ENCODE data around the gene LIG1. TPM values are rescaled to one million over a fixed set of nuclear protein-coding genes. Genes with fewer than 3 reads are reported as not detected.

The LIG1 gene
- total RNA-seq, 1 experiment from 2014 or later, result 41.3 TPM

GRCh38 chr19:48170817-48171347, 738 bp upstream of the LIG1 start:
- Histone ChIP-seq H3K27ac (ENCODE audit: low read length) (peak overlapping the region; percentile 83), H3K9me3 (ENCODE audit: control insufficient read depth, insufficient read depth, low read depth, low read length) (no peaks in the 10 kb centered on the region), H3K4me1 (ENCODE audit: control insufficient read depth, insufficient read depth, low read length) (no peaks in the 10 kb centered on the region), H3K36me3 (ENCODE audit: control insufficient read depth, insufficient read depth, low read length) (no peaks in the 10 kb centered on the region; the same call in 1 of the 2 replicates), H3K4me3 (ENCODE audit: low read depth in 2 of 2, low read length in 2 of 2) (peak overlapping the region; percentile 79), H3K27me3 (ENCODE audit: control insufficient read depth, insufficient read depth, low read length) (no peaks in the 10 kb centered on the region)
- ChIA-PET CTCF (no interaction called here), POLR2A (no interaction called here)
- in situ Hi-C loops (cut with HindIII; ENCODE audit: low pct_unique_long_range_greater_than_20kb, low sequenced_read_pairs), result no loop called here
- ATAC-seq (no peak), DNase-seq (ENCODE audit: low read depth, low spot score) (no peak)
- BruUV-seq (replicated peaks), result no TSS peak
- TF ChIP-seq SIN3A (IDR thresholded peaks at IDR 0.05; ENCODE audit: borderline replicate concordance, insufficient read depth, low read depth, low read length) (no peak), REST (IDR thresholded peaks at IDR 0.05; ENCODE audit: insufficient read depth in 1 of 2, low read depth in 2 of 2, low read length in 1 of 2) (no peak), POLR2AphosphoS5 (IDR thresholded peaks at IDR 0.05; ENCODE audit: low read depth, low read length) (no peak), TCF7L2 (IDR thresholded peaks at IDR 0.05; ENCODE audit: low read depth, low read length) (no peak), CTCF (IDR thresholded peaks at IDR 0.05) (no peak)
- intact Hi-C loops (cut with micrococcal nuclease; ENCODE audit: unreplicated experiment), result no loop called here

GRCh38 chr19:48169578-48169938, 586 bp downstream of the LIG1 start:
- H3K4me3 ChIP-seq (ENCODE audit: low read depth in 2 of 2, low read length in 2 of 2), result peak overlapping the region; percentile 79
- DNase-seq (ENCODE audit: low read depth, low spot score), result no peak
- no peaks in the 10 kb centered on the region for H3K9me3 ChIP-seq (ENCODE audit: control insufficient read depth, insufficient read depth, low read depth, low read length)
- BruUV-seq (replicated peaks), result no TSS peak
- in situ Hi-C loops (cut with HindIII; ENCODE audit: low pct_unique_long_range_greater_than_20kb, low sequenced_read_pairs) (no loop called here), intact Hi-C loops (cut with micrococcal nuclease; ENCODE audit: unreplicated experiment) (no loop called here)
- H3K4me1 ChIP-seq (ENCODE audit: control insufficient read depth, insufficient read depth, low read length), result no peaks in the 10 kb centered on the region
- ChIA-PET CTCF (interaction anchor here (0.6 kb wide), 3 partner anchors 24 to 86 kb away, joined by 3 read pairs; no protein-coding TSS in a partner anchor), POLR2A (interaction anchor here (0.6 to 0.7 kb wide), 4 partner anchors 15 to 1143 kb away, joined by 3 to 4 read pairs (median 3); no protein-coding TSS in a partner anchor)
- no peaks in the 10 kb centered on the region for H3K27me3 ChIP-seq (ENCODE audit: control insufficient read depth, insufficient read depth, low read length)
- peak overlapping the region; percentile 49; the same call in 1 of the 2 replicates for H3K27ac ChIP-seq (ENCODE audit: low read length)
- peak; percentile 33 for ATAC-seq
- TF ChIP-seq TCF7L2 (IDR thresholded peaks at IDR 0.05; ENCODE audit: low read depth, low read length), result no peak
- TF ChIP-seq SIN3A (IDR thresholded peaks at IDR 0.05; ENCODE audit: borderline replicate concordance, insufficient read depth, low read depth, low read length), result no peak
- H3K36me3 ChIP-seq (ENCODE audit: control insufficient read depth, insufficient read depth, low read length), result no peaks in the 10 kb centered on the region; the same call in 1 of the 2 replicates

GRCh38 chr19:48168689-48169088, 1.5 kb downstream of the LIG1 start:
- no peak overlapping the region for H3K27ac ChIP-seq (ENCODE audit: low read length)
- ATAC-seq (no peak), DNase-seq (ENCODE audit: low read depth, low spot score) (no peak)
- H3K4me1 ChIP-seq (ENCODE audit: control insufficient read depth, insufficient read depth, low read length), result no peaks in the 10 kb centered on the region
- H3K9me3 ChIP-seq (ENCODE audit: control insufficient read depth, insufficient read depth, low read depth, low read length), result no peaks in the 10 kb centered on the region
- in situ Hi-C loops (cut with HindIII; ENCODE audit: low pct_unique_long_range_greater_than_20kb, low sequenced_read_pairs) (no loop called here), intact Hi-C loops (cut with micrococcal nuclease; ENCODE audit: unreplicated experiment) (no loop called here)
- no peaks in the 10 kb centered on the region; the same call in 1 of the 2 replicates for H3K36me3 ChIP-seq (ENCODE audit: control insufficient read depth, insufficient read depth, low read length)
- H3K4me3 ChIP-seq (ENCODE audit: low read depth in 2 of 2, low read length in 2 of 2), result no peak overlapping the region
- ChIA-PET POLR2A (no interaction called here), CTCF (no interaction called here)
- no TSS peak for BruUV-seq (replicated peaks)
- no peak for TF ChIP-seq CTCF (IDR thresholded peaks at IDR 0.05)
- no peak for TF ChIP-seq SIN3A (IDR thresholded peaks at IDR 0.05; ENCODE audit: borderline replicate concordance, insufficient read depth, low read depth, low read length)
- no peak for TF ChIP-seq TCF7L2 (IDR thresholded peaks at IDR 0.05; ENCODE audit: low read depth, low read length)
- TF ChIP-seq POLR2AphosphoS5 (IDR thresholded peaks at IDR 0.05; ENCODE audit: low read depth, low read length), result no peak
- no peak for TF ChIP-seq REST (IDR thresholded peaks at IDR 0.05; ENCODE audit: insufficient read depth in 1 of 2, low read depth in 2 of 2, low read length in 1 of 2)
- no peaks in the 10 kb centered on the region for H3K27me3 ChIP-seq (ENCODE audit: control insufficient read depth, insufficient read depth, low read length)

All from Panc1 (cell line).